A549 (cell line): ENCODE data around the gene PTK7. TPM values are rescaled to one million over a fixed set of nuclear protein-coding genes. Genes with fewer than 3 reads are reported as not detected.
A peak's percentile ranks its signal among the peaks of the same experiment; 100 is the strongest.
"Not testable (repeated sequence)": the region's sequence is repeated elsewhere in the genome, so short reads cannot be mapped to it uniquely, and the experiment has no call there.

ENCODE experiments used
- ATAC-seq, 2 experiments: fragments of 200-7000 bp in 1 of 2; fragments of >200 bp in 1 of 2; cut with Nextera tagmentation in 1 of 2; cut with Tn5 transposase in 1 of 2; 3 replicates each; pipeline versions ENCODE4 v1.8.0 to v1.9.1; 2018 to 2020; ENCODE audit warnings: mild to moderate bottlenecking in 1 of 2, moderate library complexity in 1 of 2
- CTCF ChIA-PET: fragments of 300-600 bp; sonication (Branson Sonifier 250); formaldehyde crosslinking; extraction: SDS; loops from one replicate; lab custom pipeline; 2021; ENCODE audit warnings: antibody characterized with exemption, inconsistent platforms; lab: Yijun Ruan, JAX
- POLR2A ChIA-PET: fragments of 350-600 bp; formaldehyde crosslinking; extraction: SDS; loops from one replicate; lab custom pipeline; 2021; ENCODE audit warnings: antibody characterized with exemption, inconsistent platforms; lab: Yijun Ruan, JAX
- DNase-seq, 2 experiments: peaks; one replicate each; pipeline versions ENCODE4 v3.0.0 to v3.0.0-alpha.2; 2011 to 2016; ENCODE audit warnings: low read depth in 1 of 2, low spot score in 1 of 2
- FAIRE-seq: peaks from 2 replicates; lab custom pipeline; 2011; peaks lifted over from hg19 to GRCh38; lab: Jason Lieb, UNC
- H3K27ac ChIP-seq, 2 experiments: fragments of >200 bp; sonication (Bioruptor Twin); formaldehyde crosslinking; 3 replicates each; pipeline ENCODE4 v1.5.1; 2016 to 2017
- H3K4me1 ChIP-seq: fragments of >200 bp; sonication (Bioruptor Twin); formaldehyde crosslinking; 3 replicates; pipeline ENCODE4 v1.6.1; 2016
- H3K4me2 ChIP-seq: fragments of >200 bp; sonication (Bioruptor Twin); formaldehyde crosslinking; 3 replicates; pipeline ENCODE4 v1.6.1; 2016
- H3K4me3 ChIP-seq: fragments of >200 bp; sonication (Bioruptor Twin); formaldehyde crosslinking; 3 replicates; pipeline ENCODE4 v1.5.1; 2016
- H3K9me3 ChIP-seq: fragments of >200 bp; sonication (Bioruptor Twin); formaldehyde crosslinking; 3 replicates; pipeline ENCODE4 v1.6.1; 2016
- CEBPB ChIP-seq, 2 experiments: fragments of >200 bp in 1 of 2; sonication (Bioruptor Twin) in 1 of 2; formaldehyde crosslinking in 1 of 2; IDR thresholded peaks; 2 replicates each; pipeline ENCODE4 v1.6.1; 2012 to 2016
- CHD4 ChIP-seq: fragments of 200-600 bp; sonication (generic); IDR thresholded peaks from 2 replicates; pipeline ENCODE4 v1.6.1; 2016; ENCODE audit warnings: antibody characterized with exemption, mild to moderate bottlenecking, borderline replicate concordance
- EHF ChIP-seq: fragments of 250-450 bp; sonication (Bioruptor Pico); IDR thresholded peaks from 2 replicates; pipeline ENCODE4 v1.5.0; 2020; ENCODE audit warnings: mild to moderate bottlenecking
- ELK1 ChIP-seq: fragments of 150-350 bp; IDR thresholded peaks from 2 replicates; pipeline ENCODE4 v1.6.1; 2014; ENCODE audit warnings: low read depth, mild to moderate bottlenecking, low read length
- ESRRA ChIP-seq: fragments of 150-350 bp; IDR thresholded peaks from 2 replicates; pipeline ENCODE4 v1.6.1; 2014; ENCODE audit warnings: mild to moderate bottlenecking, low read length, borderline replicate concordance
- FOSL2 ChIP-seq, 2 experiments: fragments of 450-650 bp in 1 of 2; fragments of >200 bp in 1 of 2; sonication (Bioruptor Twin) in 1 of 2; formaldehyde crosslinking; IDR thresholded peaks; 2 replicates each; pipeline versions ENCODE4 v1.5.0 to v1.6.1; 2016 to 2020; ENCODE audit warnings: mild to moderate bottlenecking in 1 of 2, moderate library complexity in 1 of 2
- FOXS1 ChIP-seq: fragments of 250-450 bp; sonication (Bioruptor Pico); IDR thresholded peaks from 2 replicates; pipeline ENCODE4 v1.5.0; 2020; ENCODE audit warnings: mild to moderate bottlenecking, moderate library complexity
- HES2 ChIP-seq: fragments of >200 bp; sonication (Bioruptor Twin); formaldehyde crosslinking; IDR thresholded peaks from 2 replicates; pipeline ENCODE4 v1.6.1; 2016
- HMGXB4 ChIP-seq: fragments of 250-450 bp; sonication (Bioruptor Pico); IDR thresholded peaks from 2 replicates; pipeline ENCODE4 v1.5.0; 2021; ENCODE audit warnings: mild to moderate bottlenecking, moderate library complexity, borderline replicate concordance
- JUNB ChIP-seq: fragments of >200 bp; sonication (Bioruptor Twin); formaldehyde crosslinking; IDR thresholded peaks from 2 replicates; pipeline ENCODE4 v1.6.1; 2016
- MAFK ChIP-seq: fragments of 450-650 bp; IDR thresholded peaks from 2 replicates; pipeline ENCODE4 v1.6.1; 2014; ENCODE audit not compliant: partially characterized antibody
- MAX ChIP-seq: IDR thresholded peaks from 2 replicates; pipeline ENCODE4 v1.6.1; 2012
- POLR2A ChIP-seq: IDR thresholded peaks from 2 replicates; pipeline ENCODE4 v1.6.1; 2012; ENCODE audit warnings: mild to moderate bottlenecking, low read length
- REST ChIP-seq: fragments of 200-600 bp; sonication (generic); IDR thresholded peaks from 2 replicates; pipeline ENCODE4 v1.6.1; 2016; ENCODE audit warnings: antibody characterized with exemption, mild to moderate bottlenecking, moderate library complexity
- SMC3 ChIP-seq: fragments of >200 bp; sonication (Bioruptor Twin); formaldehyde crosslinking; IDR thresholded peaks from 3 replicates; pipeline ENCODE4 v1.6.1; 2018; ENCODE audit warnings: inconsistent platforms
- TFCP2L1 ChIP-seq: fragments of 250-450 bp; sonication (Bioruptor Pico); IDR thresholded peaks from 2 replicates; pipeline ENCODE4 v1.5.0; 2021; ENCODE audit warnings: mild to moderate bottlenecking
- USF2 ChIP-seq: fragments of 450-650 bp; IDR thresholded peaks from 2 replicates; pipeline ENCODE4 v1.6.1; 2014; ENCODE audit warnings: antibody characterized with exemption
- ZFP36 ChIP-seq: fragments of 450-650 bp; IDR thresholded peaks from 2 replicates; pipeline ENCODE4 v1.6.1; 2014; ENCODE audit warnings: borderline replicate concordance; ENCODE audit not compliant: partially characterized antibody
- ZNF302 ChIP-seq: fragments of 250-450 bp; sonication (Bioruptor Pico); IDR thresholded peaks from 2 replicates; pipeline ENCODE4 v1.9.0; 2021; ENCODE audit warnings: inconsistent platforms, mild to moderate bottlenecking, moderate library complexity
- WGBS: methylation state at CpG from one replicate; pipeline ENCODE4 v1.1.6; 2017; ENCODE audit errors: missing lambda C conversion rate; 5-methylcytosine and 5-hydroxymethylcytosine counted together
- polyA plus RNA-seq, 4 experiments: library from polyadenylated mRNA; depleted of rRNA in 3 of 4; stranded (reverse); fragments of >200 nt; fragmentation: RNase III in 1 of 4; extraction: RNeasy Plus Mini Kit Qiagen cat#74134 plus additional on column Dnase treatment in 1 of 4; gene quantifications; 2 replicates in 3 of 4; 3 replicates in 1 of 4; pipeline ENCODE4 v1.2.3, GENCODE V29; 2011 to 2017

Gene PTK7
- polyA plus RNA-seq, 2 of the 4 experiments (the other 2 are of a cell fraction): 2.8 to 5.6 TPM

- no peak for ATAC-seq
- Histone ChIP-seq H3K27ac (peak overlapping the region in 1 of 2 experiments; percentile 13; a peak in 1 of 6 replicates), H3K4me2 (no peak overlapping the region), H3K9me3 (no peaks in the 10 kb centered on the region), H3K4me1 (no peaks in the 10 kb centered on the region), H3K4me3 (no peak overlapping the region)
- no peak for FAIRE-seq
- POLR2A ChIA-PET: no interaction called here
- 80% methylated on average over 6 of the region's 6 CpGs for WGBS
- no peak for TF ChIP-seq HMGXB4 (CRISPR knock-in tag)
- TF ChIP-seq MAX: no peak
- no peak for TF ChIP-seq JUNB
- TF ChIP-seq CHD4: no peak
- no peak for TF ChIP-seq MAFK
- TF ChIP-seq HES2: no peak
- no peak for TF ChIP-seq USF2
- no peak for TF ChIP-seq REST
- no peak for TF ChIP-seq ELK1
- no peak for TF ChIP-seq CEBPB (IDR thresholded peaks at IDR 0.05)
- TF ChIP-seq FOXS1: no peak
- TF ChIP-seq ZNF302 (CRISPR knock-in tag): no peak
- TF ChIP-seq ZFP36: no peak
- CTCF ChIA-PET: interaction anchor here (0.9 kb wide), 1 partner anchor 10 kb away, joined by 4 read pairs; no protein-coding TSS in a partner anchor
- DNase-seq: no peak
Observed at GRCh38 chr6:43115365-43115764, 39.3 kb downstream of the PTK7 start.

- H3K4me3 ChIP-seq, H3K4me1 ChIP-seq, POLR2A ChIA-PET, ATAC-seq, CTCF ChIA-PET, DNase-seq, H3K9me3 ChIP-seq, H3K27ac ChIP-seq, FAIRE-seq, H3K4me2 ChIP-seq: not testable (repeated sequence)
- 91% methylated on average over 8 of the region's 8 CpGs for WGBS
Observed at GRCh38 chr6:43117466-43117865, 41.4 kb downstream of the PTK7 start.

GRCh38 chr6:43119482-43119881, 43.4 kb downstream of the PTK7 start:
- DNase-seq: no peak
- 49% methylated on average over 3 of the region's 4 CpGs for WGBS
- Histone ChIP-seq H3K4me3 (no peak overlapping the region), H3K4me2 (no peak overlapping the region), H3K9me3 (no peaks in the 10 kb centered on the region), H3K4me1 (peaks cover 8% of the 10 kb centered on the region; the same call in 1 of the 3 replicates), H3K27ac (no peak overlapping the region)
- ChIA-PET POLR2A (no interaction called here), CTCF (interaction anchor here (1.2 kb wide), 1 partner anchor 24 kb away, joined by 3 read pairs; no protein-coding TSS in a partner anchor)
- no peak for TF ChIP-seq EHF (CRISPR knock-in tag)
- no peak for TF ChIP-seq SMC3
- TF ChIP-seq FOSL2 (IDR thresholded peaks at IDR 0.05): no peak
- TF ChIP-seq FOSL2 (CRISPR knock-in tag; IDR thresholded peaks at IDR 0.05): no peak
- TF ChIP-seq TFCP2L1 (CRISPR knock-in tag): no peak
- no peak for TF ChIP-seq POLR2A
- no peak for TF ChIP-seq ESRRA
- no peak for FAIRE-seq
- ATAC-seq: no peak
